HFFc6 (cell line): Measurements from ENCODE around the gene ATRN. TPM values are rescaled to one million over a fixed set of nuclear protein-coding genes. Genes with fewer than 3 reads are reported as not detected.

Source experiments
- DNase-seq: peaks from one replicate; pipeline ENCODE4 v3.0.0-alpha.2; 2018
- H3K27ac Mint-ChIP-seq: 2 replicates; pipeline ENCODE4 v1.8.0; 2020; ENCODE audit warnings: mild to moderate bottlenecking, mixed read lengths
- H3K27me3 Mint-ChIP-seq: 2 replicates; pipeline ENCODE4 v1.8.0; 2021; ENCODE audit warnings: mild to moderate bottlenecking, moderate library complexity, mixed read lengths; ENCODE audit not compliant: insufficient read depth
- H3K36me3 Mint-ChIP-seq: 2 replicates; pipeline ENCODE4 v1.8.0; 2021; ENCODE audit warnings: low read depth, mixed read lengths
- H3K4me1 Mint-ChIP-seq: 2 replicates; pipeline ENCODE4 v1.8.0; 2020; ENCODE audit warnings: low read depth, mixed read lengths
- H3K4me3 Mint-ChIP-seq: 2 replicates; pipeline ENCODE4 v1.8.0; 2020; ENCODE audit warnings: mild to moderate bottlenecking, moderate library complexity, mixed read lengths
- H3K9me3 Mint-ChIP-seq: 2 replicates; pipeline ENCODE4 v1.8.0; 2020; ENCODE audit warnings: mild to moderate bottlenecking, mixed read lengths
- CTCF ChIP-seq: fragments of 200-600 bp; sonication (generic); IDR thresholded peaks from 2 replicates; pipeline ENCODE4 v1.5.0; 2021; ENCODE audit warnings: antibody characterized with exemption, mild to moderate bottlenecking
- total RNA-seq, 6 experiments: library from RNA; stranded (reverse); fragmentation: NEBNext Ultra II Directional; extraction: Animal tissue kit (Norgen Biotek cat#: 25700); gene quantifications; 2 replicates in 1 of 6; 3 replicates in 5 of 6; pipeline ENCODE4 v1.2.3, GENCODE V29; 2021

Gene ATRN
- total RNA-seq, 6 experiments from 2014 or later: 27.5 to 33.0 (median 29.6) TPM

DNA sequence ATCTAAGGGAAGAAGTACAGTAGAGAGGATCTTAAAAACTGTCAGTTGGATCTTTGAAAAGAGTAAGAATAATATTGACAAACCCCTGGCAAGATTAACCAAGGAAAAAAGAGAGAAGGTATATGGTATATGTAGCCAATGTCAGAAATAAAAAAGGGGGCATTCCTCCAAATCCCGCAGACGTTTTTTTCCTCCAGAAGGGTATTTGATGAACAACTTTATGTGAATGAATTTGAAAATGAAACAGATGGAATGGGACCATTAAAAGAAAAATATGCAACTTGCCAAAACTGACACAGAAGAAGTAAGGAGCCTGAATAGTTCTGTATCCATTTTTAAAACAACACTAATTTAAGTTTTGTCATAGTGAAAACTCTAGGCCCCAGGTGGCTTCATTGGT lies 156.7 kb downstream of the ATRN start:
- no peaks in the 10 kb centered on the region for H3K9me3 Mint-ChIP-seq
- no peak overlapping the region for H3K27ac Mint-ChIP-seq
- no peak for TF ChIP-seq CTCF
- no peaks in the 10 kb centered on the region for H3K27me3 Mint-ChIP-seq
- peaks cover 12% of the 10 kb centered on the region for H3K36me3 Mint-ChIP-seq
- H3K4me1 Mint-ChIP-seq: no peaks in the 10 kb centered on the region
- H3K4me3 Mint-ChIP-seq: no peak overlapping the region
- no peak for DNase-seq

GRCh38 chr20:3628502-3629314 lies 157.9 kb downstream of the ATRN start:
- TF ChIP-seq CTCF: no peak
- no peaks in the 10 kb centered on the region for H3K27me3 Mint-ChIP-seq
- peaks cover 12% of the 10 kb centered on the region for H3K36me3 Mint-ChIP-seq
- H3K9me3 Mint-ChIP-seq: no peaks in the 10 kb centered on the region
- no peak overlapping the region for H3K27ac Mint-ChIP-seq
- no peak for DNase-seq
- no peak overlapping the region for H3K4me3 Mint-ChIP-seq
- no peaks in the 10 kb centered on the region for H3K4me1 Mint-ChIP-seq

DNA sequence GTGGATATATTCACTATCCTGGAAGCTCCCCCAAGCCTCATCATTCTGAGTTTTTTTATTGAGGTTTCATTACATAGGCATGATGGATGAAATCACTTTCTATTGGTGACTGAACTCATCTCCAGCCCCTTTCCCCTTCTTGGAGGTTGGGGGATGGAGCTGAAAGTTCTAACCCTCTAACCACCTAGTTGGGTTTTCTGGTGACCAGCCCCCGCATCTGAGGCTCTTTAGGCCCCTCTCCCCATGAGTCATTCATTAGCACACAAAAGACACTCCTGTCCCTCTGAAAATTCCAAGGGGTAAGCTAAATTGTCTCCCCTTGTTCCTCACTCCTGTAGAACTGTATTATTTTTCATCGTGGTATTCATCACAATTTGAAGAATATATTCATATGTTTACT lies 159.1 kb downstream of the ATRN start:
- no peak overlapping the region for H3K4me3 Mint-ChIP-seq
- no peaks in the 10 kb centered on the region for H3K4me1 Mint-ChIP-seq
- H3K27ac Mint-ChIP-seq: no peak overlapping the region
- H3K27me3 Mint-ChIP-seq: no peaks in the 10 kb centered on the region
- DNase-seq: no peak
- no peak for TF ChIP-seq CTCF
- peaks cover 12% of the 10 kb centered on the region for H3K36me3 Mint-ChIP-seq
- no peaks in the 10 kb centered on the region for H3K9me3 Mint-ChIP-seq

DNA sequence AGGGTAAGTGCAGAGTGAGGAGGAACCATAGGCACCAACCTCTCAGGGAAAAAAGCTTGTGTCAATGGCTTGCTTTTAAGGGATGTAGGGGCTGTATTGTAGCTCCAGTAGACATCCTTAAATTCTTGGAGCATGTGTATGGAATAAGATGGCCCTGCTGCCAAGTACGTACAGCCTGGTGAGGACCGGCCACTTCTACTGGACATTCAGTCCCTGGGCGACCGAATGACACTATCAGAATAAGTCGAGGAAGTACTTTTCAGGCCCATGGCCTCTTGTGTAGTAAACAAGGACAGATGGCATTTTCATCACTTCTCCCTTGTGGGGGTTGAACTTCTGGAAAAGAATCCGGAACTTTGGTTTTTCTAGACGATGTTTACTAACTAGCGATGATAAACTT lies 159.6 kb downstream of the ATRN start:
- no peaks in the 10 kb centered on the region for H3K9me3 Mint-ChIP-seq
- TF ChIP-seq CTCF: no peak
- no peak for DNase-seq
- H3K27me3 Mint-ChIP-seq: no peaks in the 10 kb centered on the region
- no peak overlapping the region for H3K27ac Mint-ChIP-seq
- no peak overlapping the region for H3K4me3 Mint-ChIP-seq
- H3K36me3 Mint-ChIP-seq: peaks cover 12% of the 10 kb centered on the region
- H3K4me1 Mint-ChIP-seq: no peaks in the 10 kb centered on the region

DNA sequence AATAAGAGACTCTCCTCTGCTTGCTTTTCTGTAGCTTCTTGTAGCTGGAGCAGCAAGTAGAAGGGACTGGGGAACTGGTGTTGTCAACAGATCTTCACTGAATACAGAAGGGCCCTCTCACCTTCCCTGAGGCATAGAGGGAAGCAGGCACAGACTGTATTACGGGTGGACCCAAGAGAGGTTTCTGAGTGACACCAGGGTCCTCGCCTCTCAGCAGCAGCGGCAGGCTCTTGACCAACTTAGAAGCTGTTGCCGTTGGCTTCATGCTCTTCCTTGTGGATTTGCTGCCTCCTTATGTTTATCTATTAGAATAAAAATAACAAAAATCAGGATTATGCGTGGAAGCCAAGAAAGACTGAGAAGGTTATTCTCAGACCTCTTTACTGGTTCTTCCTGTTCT lies 160.7 kb downstream of the ATRN start:
- Mint-ChIP-seq H3K9me3 (no peaks in the 10 kb centered on the region), H3K27me3 (no peaks in the 10 kb centered on the region), H3K4me3 (no peak overlapping the region), H3K36me3 (peaks cover 12% of the 10 kb centered on the region), H3K4me1 (no peaks in the 10 kb centered on the region), H3K27ac (no peak overlapping the region)
- no peak for DNase-seq
- no peak for TF ChIP-seq CTCF
